Left forelimb (tissue), 1 donor: ENCODE results near the gene SERPINI1.
"Not testable (repeated sequence)": the region's sequence is repeated elsewhere in the genome, so short reads cannot be mapped to it uniquely, and the experiment has no call there.

ENCODE experiments used
- DNase-seq: peaks from one replicate; pipeline ENCODE4 v3.0.0-alpha.2; 2018; ENCODE audit warnings: low spot score

Gene SERPINI1

GRCh38 chr3:167787440-167787839 is 51.9 kb downstream of the SERPINI1 start:
- DNase-seq: no peak

GRCh38 chr3:167798443-167798842 is 62.9 kb downstream of the SERPINI1 start:
- DNase-seq: no peak

DNA sequence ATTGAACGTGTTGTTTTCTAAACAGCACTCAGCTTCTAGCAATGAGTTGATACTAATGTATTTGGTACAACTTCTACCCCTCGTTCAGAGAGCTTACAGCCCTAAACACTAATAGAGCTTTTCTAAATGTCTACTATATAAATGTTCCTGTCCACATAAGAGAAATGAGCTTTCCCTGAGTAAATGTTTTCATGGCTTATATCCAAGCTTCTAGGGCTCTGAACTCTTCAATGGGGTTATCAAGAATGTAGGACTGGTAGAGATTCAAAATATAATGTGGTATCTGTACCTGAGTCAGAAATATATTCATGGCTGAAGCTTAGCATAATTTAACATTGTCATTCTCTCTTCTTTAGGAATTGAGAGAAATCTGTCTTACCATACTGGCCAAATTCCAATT is 73.4 kb downstream of the SERPINI1 start:
- DNase-seq: no peak

DNA sequence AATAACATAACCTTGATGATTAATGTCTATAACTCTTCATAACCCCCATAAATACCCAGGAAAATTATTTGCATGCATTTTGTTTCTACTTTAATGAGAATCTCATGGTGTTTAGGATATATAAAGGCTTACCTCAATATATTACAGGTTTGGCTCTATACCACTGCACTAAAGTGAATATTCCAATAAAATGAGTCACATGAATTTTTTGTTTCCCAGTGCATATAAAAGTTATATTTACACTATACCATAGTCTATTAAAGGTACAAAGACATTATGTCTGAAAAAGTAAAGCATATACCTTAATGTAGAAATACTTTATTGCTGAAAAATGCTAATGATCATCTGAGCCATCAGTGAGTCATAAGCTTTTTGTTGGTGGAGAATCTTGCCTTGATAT is 74.7 kb downstream of the SERPINI1 start:
- no peak for DNase-seq

DNA sequence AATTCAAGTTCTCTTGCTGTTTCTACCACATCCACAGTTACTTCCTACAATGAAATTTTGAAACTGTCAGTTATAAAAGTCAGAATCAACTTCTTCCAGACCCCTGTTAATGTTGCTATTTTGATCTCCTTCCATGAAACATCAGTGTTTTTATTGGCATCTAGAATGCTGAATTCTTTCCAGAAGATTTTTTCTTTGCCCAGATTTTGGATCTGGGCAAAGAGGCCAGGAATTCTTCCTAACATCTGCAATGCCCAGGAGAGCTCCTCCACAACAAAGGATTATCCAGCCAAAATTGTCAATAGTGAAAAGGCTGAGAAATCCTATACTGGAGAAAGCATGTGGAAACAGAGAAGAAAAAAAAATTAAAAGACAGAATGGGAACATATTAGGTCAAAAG is 75.5 kb downstream of the SERPINI1 start:
- no peak for DNase-seq

- no peak for DNase-seq
Observed at GRCh38 chr3:167813169-167814123, 77.9 kb downstream of the SERPINI1 start.

GRCh38 chr3:167814441-167814951 is 79.0 kb downstream of the SERPINI1 start:
- DNase-seq: no peak

- DNase-seq: no peak
Observed at GRCh38 chr3:167816953-167817352, 81.4 kb downstream of the SERPINI1 start.

DNA sequence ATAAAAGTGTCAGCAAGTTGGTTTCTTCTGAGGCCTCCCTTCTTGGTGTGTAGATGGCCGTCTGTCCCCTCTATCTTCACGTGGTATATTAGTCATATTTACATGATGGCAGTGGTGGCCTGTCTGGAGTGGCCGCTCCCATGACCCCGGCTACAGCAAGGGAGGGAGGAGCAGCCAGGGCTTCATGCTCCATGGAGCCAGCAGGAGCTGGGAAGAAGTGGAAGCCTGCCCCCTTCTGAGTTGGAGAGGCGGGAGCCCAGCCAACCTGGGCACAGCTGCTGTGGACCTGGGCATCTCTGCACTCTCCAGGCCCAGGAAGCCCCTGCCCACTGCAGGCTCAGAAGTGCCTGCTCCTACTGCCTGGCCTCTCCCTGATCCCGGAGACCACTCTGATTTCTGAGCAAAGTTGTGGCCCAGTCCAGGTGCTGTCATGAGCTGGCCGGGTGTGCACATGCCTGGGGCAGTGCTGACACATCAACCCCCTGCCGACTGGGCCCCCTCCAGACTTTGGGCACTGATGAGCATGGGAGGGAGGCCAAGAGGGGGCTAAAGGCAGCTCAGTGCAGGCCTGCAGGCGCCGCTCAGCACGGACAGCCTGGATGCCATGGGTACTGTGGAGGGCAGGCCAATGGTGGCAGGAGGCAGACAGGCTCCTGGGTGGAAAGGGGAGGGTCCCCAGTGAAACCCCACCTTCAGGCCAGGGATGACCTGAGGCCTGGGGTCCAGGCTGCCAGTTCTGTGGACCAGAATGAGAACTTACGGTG is 84.8 kb downstream of the SERPINI1 start:
- DNase-seq: no peak

DNA sequence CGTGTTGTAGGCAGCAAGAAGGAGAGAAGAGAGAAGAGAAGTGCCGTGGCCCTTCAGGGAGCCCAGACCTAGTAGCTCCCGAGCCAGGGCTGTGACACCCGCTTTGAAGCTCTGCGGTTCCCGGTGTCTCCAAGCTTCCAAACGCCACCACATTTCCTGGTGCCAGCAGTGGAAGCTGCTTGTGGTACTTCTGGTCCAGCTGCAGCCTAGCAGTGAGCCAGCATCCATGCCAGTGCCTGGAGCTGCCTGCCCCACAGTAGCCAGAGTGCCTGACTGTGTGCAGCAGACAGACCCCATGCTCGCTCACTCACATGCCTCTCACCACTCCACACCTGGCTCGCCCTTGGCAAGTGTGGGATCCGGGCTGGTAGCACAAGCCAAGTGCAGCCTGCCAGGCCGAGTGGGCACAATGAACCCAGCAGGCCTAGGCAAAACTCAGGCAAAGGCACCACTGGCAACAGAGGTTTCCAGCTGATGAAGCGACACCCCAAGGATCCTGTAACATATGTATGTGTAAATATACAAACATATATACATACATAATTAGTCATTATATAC is 85.8 kb downstream of the SERPINI1 start:
- no peak for DNase-seq

DNA sequence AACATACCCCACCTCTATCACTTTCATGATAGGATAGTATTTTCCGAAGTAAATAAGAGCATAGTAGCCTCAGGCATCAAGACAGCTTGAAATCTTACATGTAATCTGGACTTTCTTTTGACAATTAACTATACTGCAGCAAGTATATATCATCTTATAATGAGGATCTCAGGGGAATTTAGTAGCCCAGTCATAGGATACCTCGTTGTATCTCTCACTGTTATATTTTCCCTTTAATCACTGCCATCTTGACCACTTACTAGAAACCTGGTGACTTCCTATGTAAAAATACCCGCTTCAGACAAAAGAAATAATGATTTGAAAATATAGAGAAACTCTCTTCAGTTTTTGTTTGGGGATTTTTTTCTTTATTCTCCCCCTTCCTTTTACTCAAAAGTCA is 88.2 kb downstream of the SERPINI1 start:
- no peak for DNase-seq

DNA sequence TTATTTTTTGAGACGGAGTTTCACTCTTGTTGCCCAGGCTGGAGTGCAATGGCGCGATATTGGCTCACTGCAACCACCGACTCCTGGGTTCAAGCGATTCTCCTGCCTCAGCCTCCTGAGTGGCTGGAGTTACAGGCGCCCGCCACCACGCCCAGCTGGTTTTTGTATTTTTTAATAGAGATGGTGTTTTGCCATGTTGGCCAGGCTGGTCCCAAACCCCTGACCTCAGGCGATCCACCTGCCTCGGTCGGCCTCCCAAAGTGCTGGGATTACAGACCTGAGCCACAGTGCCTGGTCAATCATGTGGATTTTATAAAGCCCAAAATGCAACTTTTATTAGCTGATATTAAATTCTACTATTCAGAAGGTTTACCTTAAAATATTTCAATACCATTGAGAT is 92.1 kb downstream of the SERPINI1 start:
- not testable (repeated sequence) for DNase-seq

GRCh38 chr3:167829071-167829470 is 93.5 kb downstream of the SERPINI1 start:
- no peak for DNase-seq

GRCh38 chr3:167830007-167830406 is 94.5 kb downstream of the SERPINI1 start:
- no peak for DNase-seq

DNA sequence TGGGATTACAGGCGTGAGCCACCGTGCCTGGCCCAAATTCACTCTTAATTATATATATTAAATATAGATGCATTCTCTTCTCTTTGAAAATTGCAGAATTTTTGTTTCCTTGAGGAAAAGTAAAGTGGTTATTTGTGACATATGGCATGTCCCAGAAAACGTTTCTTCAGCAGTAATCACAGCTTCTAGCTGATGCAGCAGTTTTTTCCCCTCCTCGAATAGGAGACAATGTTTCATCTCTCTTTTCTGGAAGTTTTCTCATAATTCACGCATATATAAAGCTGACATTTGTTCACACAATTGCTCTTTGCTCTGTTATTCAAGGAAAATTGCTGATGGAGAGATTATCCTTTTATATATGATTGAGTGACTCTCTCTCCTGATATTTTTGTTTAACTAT is 99.8 kb downstream of the SERPINI1 start:
- no peak for DNase-seq

DNA sequence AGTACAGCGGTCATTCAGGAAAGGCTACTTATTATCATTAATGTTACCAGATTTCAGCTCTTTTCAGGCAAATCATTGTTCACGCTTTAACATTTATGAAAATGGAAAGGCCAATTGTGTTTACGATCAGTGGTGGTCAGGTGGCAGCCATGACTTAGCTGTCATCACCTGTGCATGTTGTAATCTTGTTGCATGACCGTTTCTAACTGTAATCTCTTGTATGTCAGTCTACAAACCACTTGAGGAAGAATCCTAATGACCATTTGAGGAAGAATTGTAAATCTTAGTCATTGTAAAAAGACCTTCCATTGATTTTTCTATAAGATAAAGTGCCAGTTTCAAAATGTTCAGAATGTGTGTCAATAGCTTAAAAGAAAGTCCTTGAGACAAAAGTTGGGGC is 100.4 kb downstream of the SERPINI1 start:
- no peak for DNase-seq

GRCh38 chr3:167837466-167837865 is 101.9 kb downstream of the SERPINI1 start:
- DNase-seq: no peak

GRCh38 chr3:167839460-167840134 is 104.1 kb downstream of the SERPINI1 start:
- no peak for DNase-seq

- DNase-seq: no peak
Observed at GRCh38 chr3:167840247-167840646, 104.7 kb downstream of the SERPINI1 start.

DNA sequence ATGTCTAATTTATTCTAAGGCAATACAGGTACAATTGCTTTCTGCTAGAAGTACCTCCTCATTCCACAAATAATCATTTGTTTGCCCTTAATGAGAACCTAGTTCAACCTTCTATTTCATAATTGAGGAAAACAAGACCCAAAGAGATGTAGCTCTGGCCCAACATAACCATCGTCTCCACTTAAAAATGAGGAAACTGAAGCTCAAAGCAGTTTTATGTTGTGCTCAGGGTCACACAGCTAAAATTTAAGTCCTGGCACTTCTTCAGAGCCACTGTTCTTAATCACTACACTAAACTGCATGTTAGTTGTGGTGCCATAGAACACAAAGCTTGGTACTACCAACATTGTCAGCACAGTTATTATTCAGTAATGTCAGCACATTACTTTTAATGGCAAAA is 108.0 kb downstream of the SERPINI1 start:
- no peak for DNase-seq

DNA sequence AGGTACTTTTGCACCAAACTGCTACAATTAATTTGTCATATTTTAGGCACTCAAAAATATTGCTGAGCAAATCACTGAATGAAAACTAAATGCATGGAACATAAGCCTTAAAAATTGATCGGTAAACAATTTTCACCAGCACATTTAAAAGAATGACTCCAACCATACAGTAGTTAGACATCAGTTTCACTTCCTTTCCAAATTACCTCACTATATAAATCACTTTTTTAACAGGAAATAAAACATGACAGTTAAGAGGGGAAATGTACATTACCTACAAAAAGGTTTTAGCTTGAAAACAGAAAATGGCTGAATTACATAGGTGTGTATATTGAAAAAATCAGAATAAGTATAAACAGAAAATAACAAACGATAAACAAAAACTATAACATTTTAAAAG is 108.4 kb downstream of the SERPINI1 start:
- no peak for DNase-seq

DNA sequence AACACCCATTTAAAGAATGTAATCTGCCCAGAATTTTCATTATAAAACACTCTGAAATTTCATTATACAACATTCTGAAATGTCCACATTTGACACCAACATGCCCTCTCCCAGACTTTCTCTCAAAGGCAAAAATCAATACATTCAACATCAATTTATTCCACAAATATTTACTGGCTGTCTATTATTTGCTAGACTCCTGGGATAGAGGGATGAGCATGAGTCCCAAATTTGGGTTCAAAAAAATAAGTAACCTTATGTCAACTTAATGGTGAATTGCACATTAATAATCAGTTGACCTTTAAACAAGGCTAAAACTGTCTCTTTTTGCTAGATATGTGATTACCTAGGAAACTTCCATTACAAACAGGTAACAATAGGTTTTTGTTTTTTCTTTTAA is 109.0 kb downstream of the SERPINI1 start:
- no peak for DNase-seq
